ENCODE results near the gene PMFBP1.

DNA sequence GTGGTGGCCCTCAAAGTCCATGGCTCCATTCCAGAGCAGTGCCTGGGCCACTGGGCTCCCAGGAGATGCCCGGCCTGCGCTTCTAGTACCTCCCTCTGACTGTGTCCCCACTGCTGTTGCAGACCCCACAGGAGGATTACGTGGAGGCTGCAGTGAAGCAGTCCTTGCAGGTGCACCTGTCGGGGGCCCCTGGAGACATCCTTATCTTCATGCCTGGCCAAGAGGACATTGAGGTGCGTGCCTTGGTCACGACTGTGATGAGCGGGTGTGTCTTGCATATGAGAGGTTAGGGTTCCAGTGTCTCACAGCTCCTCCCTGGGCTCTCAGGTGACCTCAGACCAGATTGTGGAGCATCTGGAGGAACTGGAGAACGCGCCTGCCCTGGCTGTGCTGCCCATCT is 67.0 kb downstream of the PMFBP1 start:
- TF ChIP-seq EZH2 (IDR thresholded peaks at IDR 0.05; ENCODE audit: low read depth, unreplicated experiment) (no peak), CREB1 (CRISPR knock-in tag; IDR thresholded peaks at IDR 0.05; ENCODE audit: low read depth) (no peak), NANOG (IDR thresholded peaks at IDR 0.05; ENCODE audit: borderline replicate concordance) (no peak), EZH2phosphoT487 (IDR thresholded peaks at IDR 0.05; ENCODE audit: unreplicated experiment) (no peak), REST (IDR thresholded peaks at IDR 0.05; ENCODE audit: unreplicated experiment) (no peak)
- TF ChIP-seq, protein P1, sequence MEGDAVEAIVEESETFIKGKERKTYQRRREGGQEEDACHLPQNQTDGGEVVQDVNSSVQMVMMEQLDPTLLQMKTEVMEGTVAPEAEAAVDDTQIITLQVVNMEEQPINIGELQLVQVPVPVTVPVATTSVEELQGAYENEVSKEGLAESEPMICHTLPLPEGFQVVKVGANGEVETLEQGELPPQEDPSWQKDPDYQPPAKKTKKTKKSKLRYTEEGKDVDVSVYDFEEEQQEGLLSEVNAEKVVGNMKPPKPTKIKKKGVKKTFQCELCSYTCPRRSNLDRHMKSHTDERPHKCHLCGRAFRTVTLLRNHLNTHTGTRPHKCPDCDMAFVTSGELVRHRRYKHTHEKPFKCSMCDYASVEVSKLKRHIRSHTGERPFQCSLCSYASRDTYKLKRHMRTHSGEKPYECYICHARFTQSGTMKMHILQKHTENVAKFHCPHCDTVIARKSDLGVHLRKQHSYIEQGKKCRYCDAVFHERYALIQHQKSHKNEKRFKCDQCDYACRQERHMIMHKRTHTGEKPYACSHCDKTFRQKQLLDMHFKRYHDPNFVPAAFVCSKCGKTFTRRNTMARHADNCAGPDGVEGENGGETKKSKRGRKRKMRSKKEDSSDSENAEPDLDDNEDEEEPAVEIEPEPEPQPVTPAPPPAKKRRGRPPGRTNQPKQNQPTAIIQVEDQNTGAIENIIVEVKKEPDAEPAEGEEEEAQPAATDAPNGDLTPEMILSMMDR (conservative IDR thresholded peaks at IDR 0.05; ENCODE audit: low read depth in 2 of 2), result no peak
- TF ChIP-seq, protein P2, sequence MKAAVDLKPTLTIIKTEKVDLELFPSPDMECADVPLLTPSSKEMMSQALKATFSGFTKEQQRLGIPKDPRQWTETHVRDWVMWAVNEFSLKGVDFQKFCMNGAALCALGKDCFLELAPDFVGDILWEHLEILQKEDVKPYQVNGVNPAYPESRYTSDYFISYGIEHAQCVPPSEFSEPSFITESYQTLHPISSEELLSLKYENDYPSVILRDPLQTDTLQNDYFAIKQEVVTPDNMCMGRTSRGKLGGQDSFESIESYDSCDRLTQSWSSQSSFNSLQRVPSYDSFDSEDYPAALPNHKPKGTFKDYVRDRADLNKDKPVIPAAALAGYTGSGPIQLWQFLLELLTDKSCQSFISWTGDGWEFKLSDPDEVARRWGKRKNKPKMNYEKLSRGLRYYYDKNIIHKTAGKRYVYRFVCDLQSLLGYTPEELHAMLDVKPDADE (IDR thresholded peaks at IDR 0.05), result no peak
